ENCODE measurements around the gene MT1H. TPM values are rescaled to one million over a fixed set of nuclear protein-coding genes. Genes with fewer than 3 reads are reported as not detected.

Gene MT1H
- total RNA-seq, 2 donors from 2014 or later = 4.9 to 8.8 TPM

- DNase-seq = no peak
- 74 to 86% methylated on average over 7 of the region's 7 CpGs for WGBS, 2 donors
- Histone ChIP-seq H3K9me3 (no peaks in the 10 kb centered on the region), H3K27me3 (no peaks in the 10 kb centered on the region), H3K4me3 (no peak overlapping the region), H3K4me1 (peaks cover 6% of the 10 kb centered on the region), H3K27ac (no peak overlapping the region), H3K36me3 (replicated peaks in 1 of 2; ENCODE audit: insufficient read depth in 1 of 2, low read depth in 2 of 2) (no peaks in the 10 kb centered on the region)
- TF ChIP-seq CTCF (IDR thresholded peaks at IDR 0.05) (no peak), POLR2A (IDR thresholded peaks at IDR 0.05) (no peak)
- intact Hi-C loops (cut with DNase I) = no loop called here
- ATAC-seq = no peak
These were observed 16.4 kb upstream of the MT1H start for GRCh38 chr16:56653218-56653617.

GRCh38 chr16:56657555-56658326, 11.9 kb upstream of the MT1H start, which contains the start of gene MT1F:
MT1F (plus strand) TSS chr16:56657959; CDS start chr16:56658059, 100 bp downstream.
- H3K4me3 ChIP-seq = peak within 1 kb of the TSS; percentile 20 to 61
- H3K36me3 ChIP-seq (replicated peaks in 1 of 2; ENCODE audit: insufficient read depth in 1 of 2, low read depth in 2 of 2) = no peaks in the 10 kb centered on the region
- peaks cover 21% of the 10 kb centered on the region for H3K4me1 ChIP-seq
- H3K9me3 ChIP-seq = no peaks in the 10 kb centered on the region
- H3K27me3 ChIP-seq = no peaks in the 10 kb centered on the region
- intact Hi-C loops (cut with DNase I) = no loop called here
- peak within 1 kb of the TSS; percentile 92 to 97 (median 96) for H3K27ac ChIP-seq
- TF ChIP-seq CTCF (IDR thresholded peaks at IDR 0.05) = peak in 2 of 7 experiments; percentile 33 to 37
- TF ChIP-seq POLR2A (IDR thresholded peaks at IDR 0.05) = peak; percentile 76 to 85 (median 83)
- 0 to 1% methylated on average over 16 to 45 of the region's 46 CpGs for WGBS, 2 donors
- peak; percentile 97 to 99 (median 98) for DNase-seq
- peak; percentile 96 for ATAC-seq

GRCh38 chr16:56658327-56658875, 11.2 kb upstream of the MT1H start:
- Histone ChIP-seq H3K27me3 (no peaks in the 10 kb centered on the region), H3K27ac (peak overlapping the region; percentile 92 to 97 (median 96)), H3K36me3 (replicated peaks in 1 of 2; ENCODE audit: insufficient read depth in 1 of 2, low read depth in 2 of 2) (no peaks in the 10 kb centered on the region), H3K4me1 (peaks cover 21% of the 10 kb centered on the region), H3K4me3 (peak overlapping the region; percentile 20 to 61), H3K9me3 (no peaks in the 10 kb centered on the region)
- ATAC-seq (peak; percentile 6), DNase-seq (peak in 2 of 4 donors; percentile 39 to 66)
- 9 to 10% methylated on average over 7 to 10 of the region's 10 CpGs for WGBS, 2 donors
- TF ChIP-seq CTCF (IDR thresholded peaks at IDR 0.05) (peak in 1 of 7 experiments; percentile 9), POLR2A (IDR thresholded peaks at IDR 0.05) (no peak)
- intact Hi-C loops (cut with DNase I) = no loop called here

- intact Hi-C loops (cut with DNase I) = no loop called here
- WGBS, 2 donors = 49 to 66% methylated on average over 44 to 45 of the region's 48 CpGs
- TF ChIP-seq POLR2A (IDR thresholded peaks at IDR 0.05) (no peak), CTCF (IDR thresholded peaks at IDR 0.05) (no peak)
- H3K27me3 ChIP-seq = no peaks in the 10 kb centered on the region
- H3K4me1 ChIP-seq = peaks cover 31% of the 10 kb centered on the region
- no peaks in the 10 kb centered on the region for H3K9me3 ChIP-seq
- no peak for ATAC-seq
- no peak for DNase-seq
- no peaks in the 10 kb centered on the region for H3K36me3 ChIP-seq (replicated peaks in 1 of 2; ENCODE audit: insufficient read depth in 1 of 2, low read depth in 2 of 2)
- H3K27ac ChIP-seq = no peak overlapping the region
- H3K4me3 ChIP-seq = no peak overlapping the region
These were observed 7.0 kb upstream of the MT1H start for GRCh38 chr16:56662357-56663354.
